Cardiac muscle cell (in vitro differentiated cells and primary cell): Measurements from ENCODE around the gene PCDHGB4. TPM values are rescaled to one million over a fixed set of nuclear protein-coding genes. Genes with fewer than 3 reads are reported as not detected.
A peak's percentile ranks its signal among the peaks of the same experiment; 100 is the strongest.
"Not testable (repeated sequence)": the region's sequence is repeated elsewhere in the genome, so short reads cannot be mapped to it uniquely, and the experiment has no call there.

ENCODE experiments used
- DNase-seq, 2 donors: peaks; one replicate each; pipeline versions ENCODE4 v3.0.0 to v3.0.0-alpha.2; 2010 to 2017; ENCODE audit warnings: low read depth in 1 of 2, low spot score in 1 of 2
- H3K27ac ChIP-seq: fragments of 200-600 bp; sonication (generic); 2 replicates; pipeline ENCODE4 v1.5.1; 2016
- H3K27me3 ChIP-seq: fragments of 200-600 bp; sonication (generic); 2 replicates; pipeline ENCODE4 v1.6.0; 2016; ENCODE audit warnings: control low read depth
- H3K36me3 ChIP-seq: fragments of 200-600 bp; sonication (generic); 2 replicates; pipeline ENCODE4 v1.5.1; 2016; ENCODE audit warnings: control low read depth
- H3K4me1 ChIP-seq: fragments of 200-600 bp; sonication (generic); 2 replicates; pipeline ENCODE4 v1.8.1; 2017; ENCODE audit warnings: low read depth, mild to moderate bottlenecking, mixed run types
- H3K4me3 ChIP-seq: fragments of 200-600 bp; sonication (generic); 2 replicates; pipeline ENCODE4 v1.5.1; 2016; ENCODE audit warnings: mild to moderate bottlenecking
- H3K9me3 ChIP-seq: fragments of 200-600 bp; sonication (generic); 2 replicates; pipeline ENCODE4 v1.5.1; 2017; ENCODE audit warnings: low read depth, mild to moderate bottlenecking, control low read depth
- CTCF ChIP-seq: IDR thresholded peaks from 2 replicates; pipeline ENCODE4 v1.5.1; 2012; ENCODE audit warnings: low read depth, mild to moderate bottlenecking, low read length
- polyA plus RNA-seq: library from polyadenylated mRNA; unstranded; fragments of >200 nt; fragmentation: Nextera tagmentation; extraction: Ambion mirVana; gene quantifications from 2 replicates; pipeline ENCODE4 v1.2.1, GENCODE V29; 2016
- total RNA-seq: library from RNA; depleted of rRNA; stranded (reverse); fragments of >200 nt; gene quantifications from 2 replicates; pipeline ENCODE4 v1.2.3, GENCODE V29; 2016

The PCDHGB4 gene
- total and polyA plus RNA-seq, 2 experiments from 2014 or later, result 12.5 to 17.4 TPM

GRCh38 chr5:141431286-141431685 lies 43.8 kb downstream of the PCDHGB4 start:
- no peaks in the 10 kb centered on the region for H3K27me3 ChIP-seq
- peaks cover 5% of the 10 kb centered on the region for H3K9me3 ChIP-seq
- no peaks in the 10 kb centered on the region for H3K4me1 ChIP-seq
- H3K4me3 ChIP-seq, result no peak overlapping the region
- no peaks in the 10 kb centered on the region for H3K36me3 ChIP-seq
- no peak overlapping the region for H3K27ac ChIP-seq
- TF ChIP-seq CTCF, result no peak
- peak in 1 of 2 donors; percentile 67 for DNase-seq

- not testable (repeated sequence) for H3K9me3 ChIP-seq
Measured at GRCh38 chr5:141432308-141432707, 44.8 kb downstream of the PCDHGB4 start.

GRCh38 chr5:141432726-141433125 lies 45.2 kb downstream of the PCDHGB4 start:
- not testable (repeated sequence) for H3K4me3 ChIP-seq, H3K9me3 ChIP-seq, H3K27ac ChIP-seq, DNase-seq, H3K36me3 ChIP-seq, H3K4me1 ChIP-seq, H3K27me3 ChIP-seq

More at GRCh38 chr5:141432308-141432707, 44.8 kb downstream of the PCDHGB4 start:
- H3K4me1 ChIP-seq, DNase-seq, H3K36me3 ChIP-seq, H3K27me3 ChIP-seq, H3K27ac ChIP-seq, H3K4me3 ChIP-seq: not testable (repeated sequence)

- Histone ChIP-seq H3K36me3 (no peaks in the 10 kb centered on the region), H3K27me3 (no peaks in the 10 kb centered on the region), H3K9me3 (peaks cover 5% of the 10 kb centered on the region), H3K4me1 (no peaks in the 10 kb centered on the region), H3K4me3 (no peak overlapping the region), H3K27ac (no peak overlapping the region)
- no peak for TF ChIP-seq CTCF
- DNase-seq, result no peak
Measured at GRCh38 chr5:141434006-141434405, 46.5 kb downstream of the PCDHGB4 start.

- H3K36me3 ChIP-seq, result no peaks in the 10 kb centered on the region
- H3K27me3 ChIP-seq, result no peaks in the 10 kb centered on the region
- no peaks in the 10 kb centered on the region for H3K9me3 ChIP-seq
- no peak overlapping the region for H3K27ac ChIP-seq
- H3K4me3 ChIP-seq, result no peak overlapping the region
- no peak for TF ChIP-seq CTCF
- no peak for DNase-seq
- no peaks in the 10 kb centered on the region for H3K4me1 ChIP-seq
Measured at GRCh38 chr5:141437221-141437620, 49.7 kb downstream of the PCDHGB4 start.

- no peak for DNase-seq
- Histone ChIP-seq H3K27me3 (no peaks in the 10 kb centered on the region), H3K9me3 (no peaks in the 10 kb centered on the region), H3K27ac (no peak overlapping the region), H3K4me3 (no peak overlapping the region), H3K36me3 (no peaks in the 10 kb centered on the region), H3K4me1 (no peaks in the 10 kb centered on the region)
- TF ChIP-seq CTCF, result no peak
Measured at GRCh38 chr5:141439411-141440141, 52.1 kb downstream of the PCDHGB4 start.

Other genes with a start within 250 kb of the PCDHGB4 start
Only the 30 nearest of the 37 such genes appear.
- 7.4 and 7.9 TPM in 2 replicates for gene PCDHB9, start 200.5 kb upstream of the PCDHGB4 start, total RNA-seq
- gene PCDHB9, start 200.5 kb upstream of the PCDHGB4 start, polyA plus RNA-seq, result 2.5 and 2.9 TPM in 2 replicates
- 8.8 and 10.9 TPM in 2 replicates for gene PCDHB10, start 195.3 kb upstream of the PCDHGB4 start, total RNA-seq
- gene PCDHB10, start 195.3 kb upstream of the PCDHGB4 start, polyA plus RNA-seq, result 7.8 and 9.0 TPM in 2 replicates
- gene PCDHB11, start 188.1 kb upstream of the PCDHGB4 start, total RNA-seq, result 4.7 and 8.6 TPM in 2 replicates
- gene PCDHB11, start 188.1 kb upstream of the PCDHGB4 start, polyA plus RNA-seq, result 2.4 and 3.1 TPM in 2 replicates
- gene PCDHB12, start 179.0 kb upstream of the PCDHGB4 start, total RNA-seq, result 9.5 and 17.7 TPM in 2 replicates
- 2.1 and 3.5 TPM in 2 replicates for gene PCDHB12, start 179.0 kb upstream of the PCDHGB4 start, polyA plus RNA-seq
- 7.8 and 8.4 TPM in 2 replicates for gene PCDHB13, start 173.8 kb upstream of the PCDHGB4 start, total RNA-seq
- gene PCDHB13, start 173.8 kb upstream of the PCDHGB4 start, polyA plus RNA-seq, result 1.3 and 3.1 TPM in 2 replicates
- 17.3 and 21.2 TPM in 2 replicates for gene PCDHB14, start 164.4 kb upstream of the PCDHGB4 start, total RNA-seq
- 8.1 and 11.8 TPM in 2 replicates for gene PCDHB14, start 164.4 kb upstream of the PCDHGB4 start, polyA plus RNA-seq
- gene PCDHB15, start 142.3 kb upstream of the PCDHGB4 start, total RNA-seq, result 21.3 and 32.4 TPM in 2 replicates
- 13.3 and 19.3 TPM in 2 replicates for gene PCDHB15, start 142.3 kb upstream of the PCDHGB4 start, polyA plus RNA-seq
- gene SLC25A2, start 83.6 kb upstream of the PCDHGB4 start, total RNA-seq, result 0.42 TPM in 1 of 2 replicates, not detected in the other
- gene SLC25A2, start 83.6 kb upstream of the PCDHGB4 start, polyA plus RNA-seq, result not detected in 2 replicates
- gene TAF7, start 66.9 kb upstream of the PCDHGB4 start, total RNA-seq, result 93.8 and 124 TPM in 2 replicates
- 165 and 215 TPM in 2 replicates for gene TAF7, start 66.9 kb upstream of the PCDHGB4 start, polyA plus RNA-seq
- 1.7 and 2.3 TPM in 2 replicates for gene PCDHGA1, start 57.2 kb upstream of the PCDHGB4 start, total RNA-seq
- gene PCDHGA1, start 57.2 kb upstream of the PCDHGB4 start, polyA plus RNA-seq, result 0.40 and 1.2 TPM in 2 replicates
- 0.95 and 1.8 TPM in 2 replicates for gene PCDHGA2, start 48.9 kb upstream of the PCDHGB4 start, total RNA-seq
- 0.18 and 1.1 TPM in 2 replicates for gene PCDHGA2, start 48.9 kb upstream of the PCDHGB4 start, polyA plus RNA-seq
- 1.5 and 3.2 TPM in 2 replicates for gene PCDHGA3, start 43.9 kb upstream of the PCDHGB4 start, total RNA-seq
- 1.4 and 2.2 TPM in 2 replicates for gene PCDHGA3, start 43.9 kb upstream of the PCDHGB4 start, polyA plus RNA-seq
- 1.8 and 3.7 TPM in 2 replicates for gene PCDHGB1, start 37.6 kb upstream of the PCDHGB4 start, total RNA-seq
- gene PCDHGB1, start 37.6 kb upstream of the PCDHGB4 start, polyA plus RNA-seq, result 0.32 and 0.46 TPM in 2 replicates
- gene PCDHGA4, start 32.7 kb upstream of the PCDHGB4 start, total RNA-seq, result 1.5 and 1.8 TPM in 2 replicates
- gene PCDHGA4, start 32.7 kb upstream of the PCDHGB4 start, polyA plus RNA-seq, result 0.20 and 0.32 TPM in 2 replicates
- 2.7 and 3.0 TPM in 2 replicates for gene PCDHGB2, start 27.7 kb upstream of the PCDHGB4 start, total RNA-seq
- gene PCDHGB2, start 27.7 kb upstream of the PCDHGB4 start, polyA plus RNA-seq, result 1.0 and 2.8 TPM in 2 replicates
- 1.1 and 1.2 TPM in 2 replicates for gene PCDHGA5, start 23.5 kb upstream of the PCDHGB4 start, total RNA-seq
- gene PCDHGA5, start 23.5 kb upstream of the PCDHGB4 start, polyA plus RNA-seq, result 0.09 TPM in 1 of 2 replicates, not detected in the other
- gene PCDHGB3, start 17.5 kb upstream of the PCDHGB4 start, total RNA-seq, result 0.71 and 1.2 TPM in 2 replicates
- gene PCDHGB3, start 17.5 kb upstream of the PCDHGB4 start, polyA plus RNA-seq, result 0.27 TPM in 1 of 2 replicates, not detected in the other
- 0.66 and 0.88 TPM in 2 replicates for gene PCDHGA6, start 13.8 kb upstream of the PCDHGB4 start, total RNA-seq
- not detected in 2 replicates for gene PCDHGA6, start 13.8 kb upstream of the PCDHGB4 start, polyA plus RNA-seq
- 1.0 and 1.2 TPM in 2 replicates for gene PCDHGA7, start 5.0 kb upstream of the PCDHGB4 start, total RNA-seq
- 0.20 TPM in 1 of 2 replicates, not detected in the other for gene PCDHGA7, start 5.0 kb upstream of the PCDHGB4 start, polyA plus RNA-seq
- 2.3 and 2.5 TPM in 2 replicates for gene PCDHGA8, start 4.9 kb downstream of the PCDHGB4 start, total RNA-seq
- gene PCDHGA8, start 4.9 kb downstream of the PCDHGB4 start, polyA plus RNA-seq, result 0.37 and 1.0 TPM in 2 replicates
- gene PCDHGB5, start 10.2 kb downstream of the PCDHGB4 start, total RNA-seq, result 1.2 and 2.6 TPM in 2 replicates
- 0.66 TPM in 1 of 2 replicates, not detected in the other for gene PCDHGB5, start 10.2 kb downstream of the PCDHGB4 start, polyA plus RNA-seq
- gene PCDHGA9, start 15.1 kb downstream of the PCDHGB4 start, total RNA-seq, result 1.1 and 1.8 TPM in 2 replicates
- 0.04 and 0.70 TPM in 2 replicates for gene PCDHGA9, start 15.1 kb downstream of the PCDHGB4 start, polyA plus RNA-seq
- 28.7 and 48.6 TPM in 2 replicates for gene PCDHGB6, start 20.3 kb downstream of the PCDHGB4 start, total RNA-seq
- 26.1 and 44.1 TPM in 2 replicates for gene PCDHGB6, start 20.3 kb downstream of the PCDHGB4 start, polyA plus RNA-seq
- gene PCDHGA10, start 25.3 kb downstream of the PCDHGB4 start, total RNA-seq, result 4.5 and 7.3 TPM in 2 replicates
- gene PCDHGA10, start 25.3 kb downstream of the PCDHGB4 start, polyA plus RNA-seq, result 1.1 and 1.4 TPM in 2 replicates
- gene PCDHGB7, start 30.0 kb downstream of the PCDHGB4 start, total RNA-seq, result 11.3 and 19.9 TPM in 2 replicates
- gene PCDHGB7, start 30.0 kb downstream of the PCDHGB4 start, polyA plus RNA-seq, result 8.4 and 12.3 TPM in 2 replicates
- gene PCDHGA11, start 33.4 kb downstream of the PCDHGB4 start, total RNA-seq, result 3.6 and 5.0 TPM in 2 replicates
- 0.64 and 1.7 TPM in 2 replicates for gene PCDHGA11, start 33.4 kb downstream of the PCDHGB4 start, polyA plus RNA-seq
- 1.7 and 6.1 TPM in 2 replicates for gene PCDHGA12, start 42.8 kb downstream of the PCDHGB4 start, total RNA-seq
- gene PCDHGA12, start 42.8 kb downstream of the PCDHGB4 start, polyA plus RNA-seq, result 0.45 and 0.52 TPM in 2 replicates
- 23.6 and 29.9 TPM in 2 replicates for gene PCDHGC3, start 88.3 kb downstream of the PCDHGB4 start, total RNA-seq
- gene PCDHGC3, start 88.3 kb downstream of the PCDHGB4 start, polyA plus RNA-seq, result 23.0 and 29.8 TPM in 2 replicates
- 1.1 and 7.9 TPM in 2 replicates for gene PCDHGC4, start 97.3 kb downstream of the PCDHGB4 start, total RNA-seq
- gene PCDHGC4, start 97.3 kb downstream of the PCDHGB4 start, polyA plus RNA-seq, result 0.84 and 2.9 TPM in 2 replicates
- gene PCDHGC5, start 101.4 kb downstream of the PCDHGB4 start, total RNA-seq, result 0.74 and 2.2 TPM in 2 replicates
- not detected in 2 replicates for gene PCDHGC5, start 101.4 kb downstream of the PCDHGB4 start, polyA plus RNA-seq